CD4-positive, alpha-beta T cell (primary cell): Measurements from ENCODE around the gene HOXA11. TPM values are rescaled to one million over a fixed set of nuclear protein-coding genes. Genes with fewer than 3 reads are reported as not detected.
A peak's percentile ranks its signal among the peaks of the same experiment; 100 is the strongest.

Source experiments
- ATAC-seq: fragments of 200-7000 bp; cut with Tn5 transposase; one replicate; pipeline ENCODE4 v1.10.0; 2022; ENCODE audit warnings: mild to moderate bottlenecking; ENCODE audit not compliant: poor library complexity
- CTCF ChIA-PET: fragments of 350-600 bp; sonication (Branson Sonifier 250); formaldehyde crosslinking; loops from one replicate; lab custom pipeline; 2021; ENCODE audit warnings: antibody characterized with exemption, inconsistent platforms; lab: Charles Lee
- POLR2A ChIA-PET: fragments of 350-600 bp; sonication (Branson Sonifier 250); formaldehyde crosslinking; loops from one replicate; lab custom pipeline; 2021; ENCODE audit warnings: antibody characterized with exemption, inconsistent platforms; lab: Charles Lee
- DNase-seq, 14 experiments: peaks; one replicate each; pipeline ENCODE4 v3.0.0-alpha.2; 2013 to 2020; ENCODE audit warnings: mixed read lengths in 2 of 14
- H3K27ac ChIP-seq, 2 donors: one replicate each; pipeline versions ENCODE4 v1.5.1 to v1.7.0; 2013; ENCODE audit warnings: low read length in 2 of 2, low read depth in 1 of 2, mild to moderate bottlenecking in 1 of 2
- H3K27me3 ChIP-seq, 2 experiments: 1 replicate in 1 of 2; 2 replicates in 1 of 2; pipeline versions ENCODE4 v1.6.1 to v1.7.0; 2013; ENCODE audit warnings: low read length in 2 of 2, control low read depth in 1 of 2, mild to moderate bottlenecking in 1 of 2, moderate library complexity in 1 of 2; ENCODE audit not compliant: insufficient read depth in 2 of 2, control insufficient read depth in 1 of 2
- H3K36me3 ChIP-seq: one replicate; pipeline ENCODE4 v1.6.1; 2013; ENCODE audit warnings: low read length, control low read depth; ENCODE audit not compliant: insufficient read depth
- H3K4me1 ChIP-seq: one replicate; pipeline ENCODE4 v1.6.1; 2013; ENCODE audit warnings: low read length, control low read depth; ENCODE audit not compliant: insufficient read depth
- H3K4me3 ChIP-seq: one replicate; pipeline ENCODE4 v1.5.1; 2013; ENCODE audit warnings: mild to moderate bottlenecking, low read length, moderate library complexity
- H3K9me3 ChIP-seq, 2 experiments: 1 replicate in 1 of 2; 2 replicates in 1 of 2; pipeline versions ENCODE4 v1.6.1 to v1.7.0; 2013; ENCODE audit warnings: low read length in 2 of 2, mild to moderate bottlenecking in 2 of 2, control low read depth in 1 of 2, moderate library complexity in 1 of 2; ENCODE audit not compliant: control insufficient read depth in 1 of 2, insufficient read depth in 1 of 2
- H3K27ac Mint-ChIP-seq: one replicate; pipeline ENCODE4 v1.8.0; 2020; ENCODE audit warnings: mixed read lengths
- H3K27me3 Mint-ChIP-seq: one replicate; pipeline ENCODE4 v1.8.0; 2021; ENCODE audit warnings: mixed read lengths
- H3K36me3 Mint-ChIP-seq: one replicate; pipeline ENCODE4 v1.8.0; 2021; ENCODE audit warnings: low read depth, mixed read lengths
- H3K4me1 Mint-ChIP-seq: one replicate; pipeline ENCODE4 v1.8.0; 2021; ENCODE audit warnings: low read depth, mixed read lengths
- H3K4me3 Mint-ChIP-seq: one replicate; pipeline ENCODE4 v1.8.0; 2020; ENCODE audit warnings: mild to moderate bottlenecking, mixed read lengths
- H3K9me3 Mint-ChIP-seq: one replicate; pipeline ENCODE4 v1.8.0; 2020; ENCODE audit warnings: mixed read lengths
- CTCF ChIP-seq: fragments of 200-600 bp; IDR thresholded peaks from one replicate; pipeline ENCODE4 v1.8.0; 2022; ENCODE audit warnings: antibody characterized with exemption, mild to moderate bottlenecking
- intact Hi-C, 2 experiments: fragments of 100-400 bp; cut with DNase I in 1 of 2; cut with micrococcal nuclease in 1 of 2; formaldehyde crosslinking; loops; one replicate each; pipeline versions ENCODE4 v1.15.1 to v1.9.0; 2023 to 2025; cut with DNase I, micrococcal nuclease
- total RNA-seq, 174 experiments: library from RNA in 2 of 174; stranded (reverse) in 2 of 174; gene quantifications; one replicate each; pipeline ENCODE4 v1.2.3 and lab custom pipeline; 2021 to 2026

HOXA11 gene
- total RNA-seq, 2 experiments from 2014 or later = not detected

DNA sequence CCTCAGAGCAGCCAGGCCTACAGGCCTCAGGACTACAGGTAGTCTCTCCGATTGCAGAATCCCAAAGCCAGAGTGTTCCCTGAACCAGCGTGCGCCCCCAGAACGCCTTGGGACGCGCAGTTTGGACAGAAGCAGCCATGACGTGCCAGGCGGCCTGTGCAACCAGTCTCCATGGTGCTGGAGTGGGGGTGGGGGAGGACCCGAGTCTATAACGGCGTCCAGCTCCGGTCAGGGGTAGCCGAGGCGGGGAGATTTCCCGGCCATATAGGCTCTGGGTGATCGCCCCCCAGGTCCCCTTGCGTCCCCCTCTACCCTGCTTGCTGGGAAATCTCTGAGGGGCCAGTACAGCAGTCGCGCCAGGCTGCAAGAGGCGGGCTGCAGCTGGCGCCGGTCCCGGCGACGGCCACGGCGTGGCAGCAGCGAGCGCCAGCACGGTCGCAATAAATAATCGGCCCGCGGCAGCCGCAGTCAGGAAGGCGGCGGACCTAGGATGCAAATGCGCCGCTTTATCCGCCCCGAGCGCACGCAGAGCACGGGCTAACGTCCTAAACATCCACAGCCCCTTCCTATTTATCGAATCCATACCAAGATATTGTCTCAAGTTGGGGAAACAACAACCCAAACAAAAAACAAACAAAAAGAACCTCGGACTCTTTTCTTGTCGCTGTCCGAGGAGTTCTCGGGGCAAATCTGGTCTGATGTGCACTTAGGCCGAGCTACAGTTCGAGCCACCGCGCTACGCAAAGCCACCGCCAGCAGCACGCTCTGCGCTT lies 34.3 kb downstream of the HOXA11 start:
- Histone ChIP-seq H3K27ac (no peak overlapping the region), H3K27me3 (peaks cover 91 to 98% of the 10 kb centered on the region in 2 experiments), H3K9me3 (peaks cover 0 to 64% of the 10 kb centered on the region in 2 experiments), H3K4me3 (peak overlapping the region; percentile 46), H3K4me1 (peaks cover 61% of the 10 kb centered on the region), H3K36me3 (no peaks in the 10 kb centered on the region)
- CTCF ChIA-PET = interaction anchor here (0.6 to 4.0 kb wide), 25 partner anchors 8 to 1291 kb away, joined by 3 to 51 read pairs (median 3); partner anchors contain the start of gene HOXA9
- DNase-seq (peak in 13 of 14 experiments; percentile 31 to 86 (median 59)), ATAC-seq (peak; percentile 85)
- intact Hi-C loops = loop anchor here (2.0 to 5.0 kb wide), 3 partner anchors 18 to 47 kb away; partner anchors contain the start of gene HOXA11 (in 1 of the 2)
- POLR2A ChIA-PET = interaction anchor here (0.6 to 1.5 kb wide), 2 partner anchors 11 to 42 kb away, joined by 4 to 5 read pairs; no protein-coding TSS in a partner anchor
- H3K9me3 Mint-ChIP-seq = no peaks in the 10 kb centered on the region
- peaks cover 98% of the 10 kb centered on the region for H3K27me3 Mint-ChIP-seq
- no peaks in the 10 kb centered on the region for H3K36me3 Mint-ChIP-seq
- peak overlapping the region; percentile 79 for H3K4me3 Mint-ChIP-seq
- no peak overlapping the region for H3K27ac Mint-ChIP-seq
- peaks cover 50% of the 10 kb centered on the region for H3K4me1 Mint-ChIP-seq
- TF ChIP-seq CTCF = peak; percentile 85

DNA sequence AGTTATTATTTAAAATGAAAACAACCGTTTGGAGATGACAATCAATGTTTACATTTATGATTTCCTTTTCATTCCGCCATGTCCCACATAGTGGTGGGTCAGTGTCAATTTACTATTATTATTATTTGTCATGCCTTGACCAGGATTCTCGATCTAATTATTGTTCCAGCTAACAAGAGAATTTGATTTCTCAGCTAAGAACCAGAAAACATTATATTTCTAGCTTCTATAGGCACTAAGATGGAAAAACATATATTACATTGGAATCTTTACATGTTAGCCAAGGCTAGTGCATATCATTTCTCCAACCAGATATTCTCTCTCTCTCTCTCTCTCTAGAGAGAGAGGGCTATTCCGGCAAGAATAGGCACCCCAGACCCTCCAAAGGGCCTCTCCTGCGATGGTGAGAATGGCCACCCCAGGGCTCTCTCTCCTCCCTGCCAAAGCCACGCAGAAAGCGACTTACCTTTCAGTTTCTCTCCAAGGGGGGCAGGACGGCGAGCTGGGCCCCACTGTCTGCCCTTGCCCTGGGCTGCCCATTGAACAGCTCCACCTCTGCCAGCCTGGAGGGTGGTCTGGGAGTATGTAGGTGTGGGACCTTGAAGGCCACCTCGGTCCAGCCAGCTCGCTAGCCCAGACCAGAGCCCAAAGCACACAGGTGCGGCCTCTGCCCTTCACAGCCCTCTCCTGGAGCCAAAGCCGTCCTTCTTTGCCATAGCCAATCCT lies 35.0 kb downstream of the HOXA11 start:
- ChIA-PET CTCF (interaction anchor here (0.6 to 4.0 kb wide), 25 partner anchors 9 to 1290 kb away, joined by 3 to 51 read pairs (median 3); partner anchors contain the start of gene HOXA9), POLR2A (interaction anchor here (0.6 to 1.5 kb wide), 2 partner anchors 11 to 43 kb away, joined by 4 to 5 read pairs; no protein-coding TSS in a partner anchor)
- Mint-ChIP-seq H3K9me3 (no peaks in the 10 kb centered on the region), H3K36me3 (no peaks in the 10 kb centered on the region), H3K27me3 (peaks cover 93% of the 10 kb centered on the region), H3K4me1 (peaks cover 43% of the 10 kb centered on the region), H3K27ac (no peak overlapping the region), H3K4me3 (no peak overlapping the region)
- ATAC-seq = no peak
- Histone ChIP-seq H3K36me3 (no peaks in the 10 kb centered on the region), H3K27me3 (peaks cover 86 to 95% of the 10 kb centered on the region in 2 experiments), H3K4me3 (no peak overlapping the region), H3K27ac (no peak overlapping the region), H3K9me3 (peaks cover 0 to 64% of the 10 kb centered on the region in 2 experiments), H3K4me1 (peaks cover 53% of the 10 kb centered on the region)
- DNase-seq = no peak
- intact Hi-C loops = loop anchor here (2.0 to 5.0 kb wide), 3 partner anchors 19 to 47 kb away; partner anchors contain the start of gene HOXA11 (in 1 of the 2)
- no peak for TF ChIP-seq CTCF
